ENCODE data around the gene ANKRD16.

DNA sequence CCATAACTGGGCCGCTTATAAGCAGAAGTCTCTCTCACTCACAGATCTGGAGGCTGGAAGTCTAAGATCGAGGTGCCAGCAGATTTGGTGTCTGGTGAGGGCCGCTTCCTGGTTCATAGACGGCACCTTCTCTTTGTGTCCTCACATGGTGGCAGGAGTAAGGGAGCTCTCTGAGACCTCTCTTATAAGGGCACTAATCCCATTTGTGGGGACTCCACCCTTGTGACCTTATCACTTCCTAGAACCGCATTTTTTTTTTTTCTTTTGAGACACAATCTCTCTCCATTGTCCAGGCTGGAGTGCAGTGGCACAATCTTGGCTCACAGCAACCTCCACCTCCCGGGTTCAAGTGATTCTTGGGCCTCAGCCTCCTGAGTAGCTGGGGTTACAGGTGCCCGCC lies 8.5 kb upstream of the ANKRD16 start:
- TF ChIP-seq, protein P1, sequence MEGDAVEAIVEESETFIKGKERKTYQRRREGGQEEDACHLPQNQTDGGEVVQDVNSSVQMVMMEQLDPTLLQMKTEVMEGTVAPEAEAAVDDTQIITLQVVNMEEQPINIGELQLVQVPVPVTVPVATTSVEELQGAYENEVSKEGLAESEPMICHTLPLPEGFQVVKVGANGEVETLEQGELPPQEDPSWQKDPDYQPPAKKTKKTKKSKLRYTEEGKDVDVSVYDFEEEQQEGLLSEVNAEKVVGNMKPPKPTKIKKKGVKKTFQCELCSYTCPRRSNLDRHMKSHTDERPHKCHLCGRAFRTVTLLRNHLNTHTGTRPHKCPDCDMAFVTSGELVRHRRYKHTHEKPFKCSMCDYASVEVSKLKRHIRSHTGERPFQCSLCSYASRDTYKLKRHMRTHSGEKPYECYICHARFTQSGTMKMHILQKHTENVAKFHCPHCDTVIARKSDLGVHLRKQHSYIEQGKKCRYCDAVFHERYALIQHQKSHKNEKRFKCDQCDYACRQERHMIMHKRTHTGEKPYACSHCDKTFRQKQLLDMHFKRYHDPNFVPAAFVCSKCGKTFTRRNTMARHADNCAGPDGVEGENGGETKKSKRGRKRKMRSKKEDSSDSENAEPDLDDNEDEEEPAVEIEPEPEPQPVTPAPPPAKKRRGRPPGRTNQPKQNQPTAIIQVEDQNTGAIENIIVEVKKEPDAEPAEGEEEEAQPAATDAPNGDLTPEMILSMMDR (IDR thresholded peaks at IDR 0.05; ENCODE audit: insufficient read depth, low read length, poor library complexity, severe bottlenecking): no peak
- TF ChIP-seq EZH2phosphoT487 (conservative IDR thresholded peaks at IDR 0.05; ENCODE audit: low read length): no peak
